IMR-90 (cell line): ENCODE measurements around the gene METTL2B. TPM values are rescaled to one million over a fixed set of nuclear protein-coding genes. Genes with fewer than 3 reads are reported as not detected.
A peak's percentile ranks its signal among the peaks of the same experiment; 100 is the strongest.

Source experiments
- ATAC-seq: fragments of 200-7000 bp; cut with Tn5 transposase; 2 replicates; pipeline ENCODE4 v1.9.1; 2020; ENCODE audit warnings: low read depth, mild to moderate bottlenecking, moderate library complexity
- BruUV-seq: library from RNA; stranded (reverse); fragments of 400-500 nt; replicated peaks from 2 replicates; lab custom pipeline; 2021; lab: Mats Ljungman, UMichigan
- CTCF ChIA-PET: fragments of 300-600 bp; formaldehyde crosslinking; extraction: SDS; loops from one replicate; lab custom pipeline; 2021; ENCODE audit warnings: antibody characterized with exemption; lab: Yijun Ruan, JAX
- POLR2A ChIA-PET: fragments of 300-600 bp; sonication (Branson Sonifier 250); formaldehyde crosslinking; loops from one replicate; lab custom pipeline; 2022; ENCODE audit warnings: antibody characterized with exemption; ENCODE audit not compliant: unreplicated experiment; lab: Charles Lee
- DNase-seq: peaks from one replicate; pipeline ENCODE4 v3.0.0; 2013
- H2AFZ ChIP-seq: replicated peaks from 2 replicates; pipeline ENCODE3; 2013; ENCODE audit warnings: low read length, mild to moderate bottlenecking; ENCODE audit not compliant: poor library complexity
- H2AK5ac ChIP-seq: 2 replicates; pipeline ENCODE4 v1.6.1; 2013; ENCODE audit warnings: low read depth, low read length, inconsistent platforms
- H2AK9ac ChIP-seq: replicated peaks from 2 replicates; pipeline ENCODE3; 2013; ENCODE audit warnings: mild to moderate bottlenecking, low read depth, low read length, moderate library complexity; ENCODE audit not compliant: poor library complexity
- H2BK120ac ChIP-seq: 2 replicates; pipeline ENCODE4 v1.6.1; 2013; ENCODE audit warnings: low read depth, low read length, inconsistent platforms
- H2BK15ac ChIP-seq: 3 replicates; pipeline ENCODE4 v1.6.1; 2013; ENCODE audit warnings: low read depth, low read length, inconsistent platforms
- H2BK20ac ChIP-seq: 2 replicates; pipeline ENCODE4 v1.6.1; 2013; ENCODE audit warnings: low read depth, mild to moderate bottlenecking, inconsistent platforms, low read length, moderate library complexity
- H2BK5ac ChIP-seq: 2 replicates; pipeline ENCODE4 v1.6.1; 2013; ENCODE audit warnings: mild to moderate bottlenecking, low read depth, low read length, inconsistent platforms; ENCODE audit not compliant: poor library complexity, severe bottlenecking
- H3K14ac ChIP-seq: replicated peaks from 2 replicates; pipeline ENCODE4 v1.6.1; 2013; ENCODE audit warnings: low read depth, low read length, inconsistent platforms
- H3K18ac ChIP-seq: 2 replicates; pipeline ENCODE4 v1.6.1; 2013; ENCODE audit warnings: low read depth, low read length, control low read depth
- H3K23ac ChIP-seq: 2 replicates; pipeline ENCODE4 v1.6.1; 2013; ENCODE audit warnings: low read depth, low read length, inconsistent platforms
- H3K27ac ChIP-seq: 2 replicates; pipeline ENCODE4 v1.5.1; 2013; ENCODE audit warnings: mild to moderate bottlenecking, control low read depth, low read length; ENCODE audit not compliant: insufficient read depth
- H3K27me3 ChIP-seq: 2 replicates; pipeline ENCODE4 v1.6.1; 2013; ENCODE audit warnings: low read length; ENCODE audit not compliant: control insufficient read depth, insufficient read depth
- H3K36me3 ChIP-seq: 2 replicates; pipeline ENCODE4 v1.6.1; 2013; ENCODE audit warnings: low read length, mixed read lengths; ENCODE audit not compliant: control insufficient read depth, insufficient read depth
- H3K4ac ChIP-seq: 2 replicates; pipeline ENCODE4 v1.6.1; 2013; ENCODE audit warnings: low read depth, low read length, inconsistent platforms
- H3K4me1 ChIP-seq: 2 replicates; pipeline ENCODE4 v1.6.1; 2013; ENCODE audit warnings: low read length, mixed read lengths; ENCODE audit not compliant: control insufficient read depth, insufficient read depth
- H3K4me2 ChIP-seq: 2 replicates; pipeline ENCODE4 v1.6.1; 2013; ENCODE audit warnings: low read depth, mild to moderate bottlenecking, control low read depth, low read length, moderate library complexity
- H3K4me3 ChIP-seq: 2 replicates; pipeline ENCODE4 v1.5.1; 2013; ENCODE audit warnings: low read depth, mild to moderate bottlenecking, control low read depth, low read length, moderate library complexity; ENCODE audit not compliant: insufficient read depth
- H3K56ac ChIP-seq: 2 replicates; pipeline ENCODE4 v1.6.1; 2013; ENCODE audit warnings: low read length, inconsistent platforms; ENCODE audit not compliant: insufficient read depth; ENCODE audit errors: extremely low read depth
- H3K79me1 ChIP-seq, 2 experiments: 2 replicates each; pipeline ENCODE4 v1.6.1; 2013; ENCODE audit warnings: low read length in 2 of 2, inconsistent platforms in 1 of 2, low read depth in 1 of 2
- H3K9ac ChIP-seq: 2 replicates; pipeline ENCODE4 v1.6.1; 2013; ENCODE audit warnings: low read depth, low read length, control low read depth
- H3K9me1 ChIP-seq: 2 replicates; pipeline ENCODE4 v1.6.1; 2013; ENCODE audit warnings: low read length, inconsistent platforms; ENCODE audit not compliant: insufficient read depth
- H3K9me3 ChIP-seq: 2 replicates; pipeline ENCODE4 v1.6.1; 2013; ENCODE audit warnings: low read length; ENCODE audit not compliant: control insufficient read depth, insufficient read depth
- H4K20me1 ChIP-seq: 2 replicates; pipeline ENCODE4 v1.6.1; 2013; ENCODE audit warnings: low read length, inconsistent platforms; ENCODE audit not compliant: insufficient read depth
- H4K5ac ChIP-seq: 2 replicates; pipeline ENCODE4 v1.6.1; 2013; ENCODE audit warnings: mild to moderate bottlenecking, low read depth, low read length, control low read depth
- H4K8ac ChIP-seq, 2 experiments: 2 replicates each; pipeline ENCODE4 v1.6.1; 2013; ENCODE audit warnings: low read depth in 2 of 2, low read length in 2 of 2, control low read depth in 1 of 2, inconsistent platforms in 1 of 2
- H4K91ac ChIP-seq: 2 replicates; pipeline ENCODE4 v1.6.1; 2013; ENCODE audit warnings: low read depth, low read length, inconsistent platforms; ENCODE audit not compliant: insufficient read depth
- CEBPB ChIP-seq: IDR thresholded peaks from 2 replicates; pipeline ENCODE4 v1.6.1; 2012; ENCODE audit warnings: low read depth, low read length, improper control_type of control experiment
- MAFK ChIP-seq: IDR thresholded peaks from 2 replicates; pipeline ENCODE4 v1.6.1; 2012; ENCODE audit warnings: low read depth, low read length, improper control_type of control experiment
- MAZ ChIP-seq: IDR thresholded peaks from 2 replicates; pipeline ENCODE4 v1.6.1; 2012; ENCODE audit warnings: low read depth, mild to moderate bottlenecking, low read length, improper control_type of control experiment, moderate library complexity, borderline replicate concordance
- NFE2L2 ChIP-seq: fragments of 150-350 bp; IDR thresholded peaks from 2 replicates; pipeline ENCODE4 v1.6.1; 2016; ENCODE audit warnings: low read depth, mild to moderate bottlenecking, low read length
- POLR2A ChIP-seq: IDR thresholded peaks from 2 replicates; pipeline ENCODE4 v1.6.1; 2012; ENCODE audit warnings: mild to moderate bottlenecking, low read depth, low read length
- RAD21 ChIP-seq: IDR thresholded peaks from 2 replicates; pipeline ENCODE4 v1.6.1; 2012; ENCODE audit warnings: low read length, improper control_type of control experiment
- RFX5 ChIP-seq: IDR thresholded peaks from 2 replicates; pipeline ENCODE4 v1.8.0; 2012; ENCODE audit warnings: low read depth, mild to moderate bottlenecking, low read length, moderate library complexity
- WGBS, 2 experiments: methylation state at CpG; one replicate each; pipeline versions ENCODE4 v1.1.5 to v1.1.7; 2013; ENCODE audit warnings: missing lambda C conversion rate in 2 of 2; ENCODE audit not compliant: insufficient read length in 1 of 2; ENCODE audit errors: extremely low coverage in 2 of 2; 5-methylcytosine and 5-hydroxymethylcytosine counted together
- dilution Hi-C: fragments of 300-500 bp; cut with HindIII; formaldehyde crosslinking; loops from one replicate; pipeline ENCODE4 v1.14.3; 2018; ENCODE audit warnings: low sequenced_read_pairs; ENCODE audit not compliant: unreplicated experiment
- in situ Hi-C: fragments of 300-500 bp; cut with MboI; formaldehyde crosslinking; loops from 3 replicates; pipeline ENCODE4 v1.14.3; 2019; ENCODE audit warnings: low sequenced_read_pairs, inconsistent platforms, mixed read lengths
- intact Hi-C: fragments of 100-400 bp; cut with micrococcal nuclease; formaldehyde crosslinking; loops from 2 replicates; pipeline ENCODE4 v1.10.0; 2022
- polyA plus RNA-seq, 3 experiments: library from polyadenylated mRNA; depleted of rRNA; stranded (reverse); fragments of >200 nt; gene quantifications; 2 replicates each; pipeline ENCODE4 v1.2.3, GENCODE V29; 2012; ENCODE audit warnings: low replicate concordance in 1 of 3
- total RNA-seq: library from RNA; depleted of rRNA; stranded (reverse); fragments of >200 nt; gene quantifications from 2 replicates; pipeline ENCODE4 v1.2.3, GENCODE V29; 2012

Gene METTL2B
- total and polyA plus RNA-seq, 2 of the 4 experiments (the other 2 are of a cell fraction): 18.0 to 34.2 TPM

GRCh38 chr7:128454808-128455542 is 21.6 kb upstream of the METTL2B start:
- Histone ChIP-seq H3K9me3 (no peaks in the 10 kb centered on the region), H3K9me1 (0 out of 2 replicates have a peak, but pooled peaks cover 6% of the 10 kb centered on the region), H3K56ac (peak overlapping the region; percentile 72), H2BK20ac (peak overlapping the region; percentile 61; the same call in 1 of the 2 replicates), H3K4me2 (peak overlapping the region; percentile 85), H2BK15ac (peak overlapping the region; percentile 91; the same call in 2 of the 3 replicates), H3K18ac (peak overlapping the region; percentile 91), H2BK120ac (peak overlapping the region; percentile 83), H3K27ac (peak overlapping the region; percentile 89), H2AK9ac (peak overlapping the region; percentile 84), H2BK5ac (peak overlapping the region; percentile 94), H3K79me1 (peaks cover 14 to 39% of the 10 kb centered on the region in 2 experiments; a peak in 3 of 4 replicates), H2AK5ac (peak overlapping the region; percentile 76; the same call in 1 of the 2 replicates), H3K4ac (peak overlapping the region; percentile 89), H3K14ac (peak overlapping the region; percentile 83), H2AFZ (peak overlapping the region; percentile 90), H3K27me3 (no peaks in the 10 kb centered on the region; the same call in 1 of the 2 replicates), H4K20me1 (peaks cover 13% of the 10 kb centered on the region), H3K9ac (peak overlapping the region; percentile 57), H3K23ac (peak overlapping the region; percentile 83), H3K4me1 (peaks cover 17% of the 10 kb centered on the region), H3K36me3 (peaks cover 9% of the 10 kb centered on the region), H4K91ac (peak overlapping the region; percentile 88), H4K5ac (peak overlapping the region; percentile 97), H3K4me3 (peak overlapping the region; percentile 82), H4K8ac (peak overlapping the region; percentile 90 to 94)
- dilution Hi-C loops (no loop called here), intact Hi-C loops (no loop called here), in situ Hi-C loops (loop anchor here (25.0 kb wide), 1 partner anchor 432 kb away; no protein-coding TSS in a partner anchor)
- ChIA-PET CTCF (interaction anchor here (0.6 to 0.9 kb wide), 2 partner anchors 19 to 28 kb away, joined by 3 to 4 read pairs; no protein-coding TSS in a partner anchor), POLR2A (interaction anchor here (0.6 to 1.0 kb wide), 2 partner anchors 30 to 85 kb away, joined by 3 to 4 read pairs; no protein-coding TSS in a partner anchor)
- no peak for TF ChIP-seq POLR2A
- no peak for TF ChIP-seq MAZ
- TF ChIP-seq RFX5: no peak
- TF ChIP-seq RAD21: no peak
- TF ChIP-seq CEBPB: peak; percentile 58
- TF ChIP-seq NFE2L2: no peak
- no peak for TF ChIP-seq MAFK
- WGBS, 2 experiments: no CpG with 5 or more reads among the region's 25 CpGs
- DNase-seq: peak; percentile 41
- no TSS peak for BruUV-seq
- ATAC-seq: peak; percentile 2
